ENCODE data around the gene TUBAL3.
"Not testable (repeated sequence)": the region's sequence is repeated elsewhere in the genome, so short reads cannot be mapped to it uniquely, and the experiment has no call there.

TUBAL3 gene

GRCh38 chr10:5411941-5412276 is 7.3 kb upstream of the TUBAL3 start:
- DNase-seq (ENCODE audit: low read depth), result no peak
- H3K4me3 ChIP-seq (ENCODE audit: low read depth, low read length), result peak overlapping the region; percentile 78
- TF ChIP-seq MYC (IDR thresholded peaks at IDR 0.05; ENCODE audit: low read depth, low read length) (no peak), CTCF (IDR thresholded peaks at IDR 0.05; ENCODE audit: low read depth, low read length) (no peak), POLR2A (IDR thresholded peaks at IDR 0.05; ENCODE audit: extremely low read depth, insufficient read length) (no peak)
- TF ChIP-seq, protein P1, sequence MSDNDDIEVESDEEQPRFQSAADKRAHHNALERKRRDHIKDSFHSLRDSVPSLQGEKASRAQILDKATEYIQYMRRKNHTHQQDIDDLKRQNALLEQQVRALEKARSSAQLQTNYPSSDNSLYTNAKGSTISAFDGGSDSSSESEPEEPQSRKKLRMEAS (IDR thresholded peaks at IDR 0.05; ENCODE audit: low read depth, low read length), result no peak

DNA sequence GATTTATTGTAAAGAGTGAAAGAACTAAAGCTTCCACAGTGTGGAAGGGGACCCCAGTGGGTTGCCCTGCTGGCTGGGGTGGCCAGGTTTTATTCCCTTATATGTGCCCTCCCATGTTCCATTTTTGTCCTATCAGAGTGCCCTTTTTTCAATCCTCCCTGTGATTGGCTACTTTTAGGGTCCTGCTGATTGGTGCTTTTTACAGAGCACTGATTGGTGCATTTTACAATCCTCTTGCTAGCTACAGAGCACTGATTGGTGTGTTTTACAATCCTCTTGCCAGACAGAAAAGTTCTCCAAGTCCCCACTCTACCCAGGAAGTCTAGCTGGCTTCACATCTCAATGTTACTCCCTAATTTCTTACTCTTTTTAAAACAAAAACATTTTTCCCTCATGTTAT is 6.2 kb upstream of the TUBAL3 start:
- not testable (repeated sequence) for DNase-seq (ENCODE audit: low read depth); H3K4me3 ChIP-seq (ENCODE audit: low read depth, low read length)

DNA sequence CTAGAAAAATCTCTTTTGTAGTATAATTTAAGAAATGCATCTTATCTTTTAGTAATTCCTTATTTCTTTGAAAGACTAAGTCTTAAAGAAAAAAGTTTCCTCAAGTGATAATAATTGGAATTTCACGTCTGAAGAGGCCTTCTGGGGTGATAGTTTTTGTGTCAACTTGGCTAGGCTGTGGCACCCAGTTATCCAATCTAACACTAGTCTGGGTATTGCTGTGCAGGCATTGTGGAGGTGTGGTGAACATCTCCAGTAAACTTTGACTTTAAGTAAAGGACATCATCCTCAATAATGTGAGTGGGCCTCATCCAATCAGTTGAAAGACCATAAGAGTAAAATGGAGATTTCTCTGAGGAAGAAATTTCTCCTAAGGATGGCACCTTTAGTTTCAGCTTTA is 2.3 kb upstream of the TUBAL3 start:
- H3K4me3 ChIP-seq (ENCODE audit: low read depth, low read length), result no peak overlapping the region
- TF ChIP-seq CTCF (IDR thresholded peaks at IDR 0.05; ENCODE audit: low read depth, low read length), result no peak
- TF ChIP-seq, protein P1 (IDR thresholded peaks at IDR 0.05; ENCODE audit: low read depth, low read length), result no peak
- TF ChIP-seq POLR2A (IDR thresholded peaks at IDR 0.05; ENCODE audit: extremely low read depth, insufficient read length), result no peak
- DNase-seq (ENCODE audit: low read depth), result no peak

GRCh38 chr10:5402798-5403197 is 1.8 kb downstream of the TUBAL3 start:
- TF ChIP-seq MYC (IDR thresholded peaks at IDR 0.05; ENCODE audit: low read depth, low read length), result no peak
- no peak for TF ChIP-seq POLR2A (IDR thresholded peaks at IDR 0.05; ENCODE audit: extremely low read depth, insufficient read length)
- TF ChIP-seq, protein P1 (IDR thresholded peaks at IDR 0.05; ENCODE audit: low read depth, low read length), result no peak
- no peak for DNase-seq (ENCODE audit: low read depth)
- no peak overlapping the region for H3K4me3 ChIP-seq (ENCODE audit: low read depth, low read length)

DNA sequence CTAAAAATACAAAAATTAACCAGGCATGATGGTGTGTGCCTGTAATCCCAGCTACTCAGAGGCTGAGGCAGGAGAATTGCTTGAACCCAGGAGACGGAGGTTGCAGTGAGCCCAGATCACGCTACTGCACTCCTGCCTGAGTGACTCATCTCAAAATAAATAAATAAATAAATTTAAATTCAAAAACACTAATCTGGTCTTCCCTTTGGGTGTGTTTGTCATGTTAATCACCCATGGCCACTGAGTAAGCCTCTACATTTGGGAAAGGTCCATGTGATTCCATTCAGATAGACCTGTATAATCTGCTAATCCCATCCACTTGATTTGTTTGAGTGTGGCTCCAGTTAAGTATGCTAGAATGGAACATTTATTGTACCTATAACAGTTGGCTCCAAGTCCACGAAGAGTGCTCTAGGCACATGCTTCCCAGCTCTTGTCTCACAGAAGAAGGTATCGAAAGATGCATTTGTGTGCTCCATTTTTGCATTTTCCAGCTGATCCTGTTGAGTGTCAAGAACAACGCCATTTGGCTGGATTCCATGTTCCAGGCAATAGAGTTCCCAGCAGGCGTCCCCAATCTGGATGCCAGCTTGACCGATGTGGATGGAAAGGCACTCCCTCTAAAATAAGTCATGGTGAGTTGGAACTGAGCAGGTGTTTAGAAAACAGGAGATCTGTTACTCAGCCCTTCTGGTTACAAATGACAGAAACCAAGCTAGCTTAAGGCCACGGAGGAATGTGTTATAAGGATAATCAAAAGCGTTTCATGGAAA is 4.0 kb downstream of the TUBAL3 start:
- DNase-seq (ENCODE audit: low read depth), result no peak
- no peak for TF ChIP-seq MYC (IDR thresholded peaks at IDR 0.05; ENCODE audit: low read depth, low read length)
- no peak for TF ChIP-seq POLR2A (IDR thresholded peaks at IDR 0.05; ENCODE audit: extremely low read depth, insufficient read length)
- TF ChIP-seq, protein P1 (IDR thresholded peaks at IDR 0.05; ENCODE audit: low read depth, low read length), result no peak
- TF ChIP-seq CTCF (IDR thresholded peaks at IDR 0.05; ENCODE audit: low read depth, low read length), result no peak
- H3K4me3 ChIP-seq (ENCODE audit: low read depth, low read length), result no peak overlapping the region

DNA sequence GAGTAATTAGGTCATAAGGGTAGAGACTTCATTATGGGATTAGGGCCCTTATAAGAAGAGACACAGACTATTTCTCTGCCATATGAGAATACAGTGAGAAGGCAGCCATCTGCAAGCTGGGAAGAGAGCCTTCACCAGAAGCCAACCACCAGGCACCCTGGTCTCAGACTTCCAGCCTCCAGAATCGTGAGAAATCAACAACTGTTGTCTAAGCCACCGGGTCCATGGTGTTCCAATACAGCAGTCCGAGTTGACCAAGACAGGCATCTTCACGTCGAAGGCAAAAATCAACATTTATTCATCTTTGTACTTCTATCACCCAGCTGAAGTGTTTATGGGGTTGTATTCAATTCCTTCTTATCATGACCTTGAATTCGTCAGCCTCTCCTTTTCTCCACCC is 5.3 kb downstream of the TUBAL3 start:
- no peak for TF ChIP-seq CTCF (IDR thresholded peaks at IDR 0.05; ENCODE audit: low read depth, low read length)
- TF ChIP-seq MYC (IDR thresholded peaks at IDR 0.05; ENCODE audit: low read depth, low read length), result no peak
- TF ChIP-seq POLR2A (IDR thresholded peaks at IDR 0.05; ENCODE audit: extremely low read depth, insufficient read length), result no peak
- TF ChIP-seq, protein P1 (IDR thresholded peaks at IDR 0.05; ENCODE audit: low read depth, low read length), result no peak
- no peak for DNase-seq (ENCODE audit: low read depth)
- H3K4me3 ChIP-seq (ENCODE audit: low read depth, low read length), result no peak overlapping the region

Data from NB4 (cell line).